Measurements from ENCODE around the gene FCER1G. TPM values are rescaled to one million over a fixed set of nuclear protein-coding genes. Genes with fewer than 3 reads are reported as not detected.

FCER1G gene
- polyA plus RNA-seq, 1 donor from 2014 or later, result 3.5 TPM

DNA sequence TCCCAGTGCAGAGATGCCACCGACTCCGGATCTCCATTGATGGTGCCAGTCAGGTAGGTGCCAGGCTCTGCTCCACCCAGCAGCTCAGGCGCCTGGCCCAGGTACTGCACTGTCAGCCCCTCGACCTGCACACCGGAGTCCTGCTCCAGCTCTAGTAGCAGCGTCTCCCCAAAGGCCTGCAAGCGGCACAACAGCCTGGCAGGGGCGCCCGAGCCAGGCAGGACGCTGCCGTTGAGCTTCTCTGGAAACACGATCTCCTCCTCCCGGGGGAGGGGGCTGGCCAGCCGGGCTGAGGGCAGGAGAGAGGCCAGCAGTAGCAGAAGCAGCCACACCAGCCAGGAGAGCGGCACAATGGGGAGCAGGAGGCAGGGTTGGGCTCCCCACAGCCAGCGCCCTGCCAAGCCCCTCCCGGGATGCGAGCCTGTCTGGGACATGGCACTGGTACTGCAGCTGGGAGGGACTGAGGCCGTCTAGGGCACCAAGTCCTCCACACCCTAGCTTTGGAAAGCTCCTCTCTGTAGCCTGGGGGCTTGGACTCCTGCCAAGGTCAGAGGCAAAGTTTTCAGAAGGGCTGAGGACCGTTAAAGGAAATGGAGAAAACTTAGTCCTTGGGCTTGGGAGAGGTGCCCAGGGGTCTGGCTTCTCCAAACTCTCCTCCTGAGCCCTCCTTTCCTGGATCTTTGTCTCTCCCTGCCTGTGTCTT lies 16.8 kb upstream of the FCER1G start:
- Histone ChIP-seq H3F3A (ENCODE audit: insufficient read depth, low read length, poor library complexity, severe bottlenecking) (no peaks in the 10 kb centered on the region), H3K4me3 (ENCODE audit: low read length) (no peak overlapping the region), H3K27me3 (ENCODE audit: insufficient read depth, low read depth, low read length) (no peaks in the 10 kb centered on the region), H3K9me3 (ENCODE audit: low read length) (no peaks in the 10 kb centered on the region), H3K4me2 (ENCODE audit: low read length) (no peak overlapping the region), H4K20me1 (ENCODE audit: insufficient read depth) (no peaks in the 10 kb centered on the region), H3K9ac (ENCODE audit: low read length) (no peak overlapping the region), H3K36me3 (ENCODE audit: insufficient read depth, low read length) (no peaks in the 10 kb centered on the region), H2AFZ (ENCODE audit: low read depth, low read length) (no peak overlapping the region), H3K27ac (ENCODE audit: low read length) (no peak overlapping the region), H3K79me2 (replicated peaks; ENCODE audit: insufficient read depth, low read length) (peaks cover 11% of the 10 kb centered on the region), H3K9me2 (ENCODE audit: insufficient read depth, low read length) (no peaks in the 10 kb centered on the region)
- TF ChIP-seq EZH2 (IDR thresholded peaks at IDR 0.05; ENCODE audit: borderline replicate concordance, insufficient read depth, low read length, poor library complexity, severe bottlenecking) (no peak), SMC3 (conservative IDR thresholded peaks at IDR 0.05; ENCODE audit: poor library complexity) (no peak), EP300 (conservative IDR thresholded peaks at IDR 0.05; ENCODE audit: poor library complexity, severe bottlenecking) (no peak), TAF1 (IDR thresholded peaks at IDR 0.05; ENCODE audit: low read depth) (no peak), RAD21 (conservative IDR thresholded peaks at IDR 0.05) (no peak), MXI1 (conservative IDR thresholded peaks at IDR 0.05; ENCODE audit: poor library complexity, severe bottlenecking) (no peak), POLR2AphosphoS5 (IDR thresholded peaks at IDR 0.05) (no peak)
- TF ChIP-seq, protein P1, sequence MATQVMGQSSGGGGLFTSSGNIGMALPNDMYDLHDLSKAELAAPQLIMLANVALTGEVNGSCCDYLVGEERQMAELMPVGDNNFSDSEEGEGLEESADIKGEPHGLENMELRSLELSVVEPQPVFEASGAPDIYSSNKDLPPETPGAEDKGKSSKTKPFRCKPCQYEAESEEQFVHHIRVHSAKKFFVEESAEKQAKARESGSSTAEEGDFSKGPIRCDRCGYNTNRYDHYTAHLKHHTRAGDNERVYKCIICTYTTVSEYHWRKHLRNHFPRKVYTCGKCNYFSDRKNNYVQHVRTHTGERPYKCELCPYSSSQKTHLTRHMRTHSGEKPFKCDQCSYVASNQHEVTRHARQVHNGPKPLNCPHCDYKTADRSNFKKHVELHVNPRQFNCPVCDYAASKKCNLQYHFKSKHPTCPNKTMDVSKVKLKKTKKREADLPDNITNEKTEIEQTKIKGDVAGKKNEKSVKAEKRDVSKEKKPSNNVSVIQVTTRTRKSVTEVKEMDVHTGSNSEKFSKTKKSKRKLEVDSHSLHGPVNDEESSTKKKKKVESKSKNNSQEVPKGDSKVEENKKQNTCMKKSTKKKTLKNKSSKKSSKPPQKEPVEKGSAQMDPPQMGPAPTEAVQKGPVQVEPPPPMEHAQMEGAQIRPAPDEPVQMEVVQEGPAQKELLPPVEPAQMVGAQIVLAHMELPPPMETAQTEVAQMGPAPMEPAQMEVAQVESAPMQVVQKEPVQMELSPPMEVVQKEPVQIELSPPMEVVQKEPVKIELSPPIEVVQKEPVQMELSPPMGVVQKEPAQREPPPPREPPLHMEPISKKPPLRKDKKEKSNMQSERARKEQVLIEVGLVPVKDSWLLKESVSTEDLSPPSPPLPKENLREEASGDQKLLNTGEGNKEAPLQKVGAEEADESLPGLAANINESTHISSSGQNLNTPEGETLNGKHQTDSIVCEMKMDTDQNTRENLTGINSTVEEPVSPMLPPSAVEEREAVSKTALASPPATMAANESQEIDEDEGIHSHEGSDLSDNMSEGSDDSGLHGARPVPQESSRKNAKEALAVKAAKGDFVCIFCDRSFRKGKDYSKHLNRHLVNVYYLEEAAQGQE (IDR thresholded peaks at IDR 0.05; ENCODE audit: borderline replicate concordance), result no peak
- TF ChIP-seq, protein P2, sequence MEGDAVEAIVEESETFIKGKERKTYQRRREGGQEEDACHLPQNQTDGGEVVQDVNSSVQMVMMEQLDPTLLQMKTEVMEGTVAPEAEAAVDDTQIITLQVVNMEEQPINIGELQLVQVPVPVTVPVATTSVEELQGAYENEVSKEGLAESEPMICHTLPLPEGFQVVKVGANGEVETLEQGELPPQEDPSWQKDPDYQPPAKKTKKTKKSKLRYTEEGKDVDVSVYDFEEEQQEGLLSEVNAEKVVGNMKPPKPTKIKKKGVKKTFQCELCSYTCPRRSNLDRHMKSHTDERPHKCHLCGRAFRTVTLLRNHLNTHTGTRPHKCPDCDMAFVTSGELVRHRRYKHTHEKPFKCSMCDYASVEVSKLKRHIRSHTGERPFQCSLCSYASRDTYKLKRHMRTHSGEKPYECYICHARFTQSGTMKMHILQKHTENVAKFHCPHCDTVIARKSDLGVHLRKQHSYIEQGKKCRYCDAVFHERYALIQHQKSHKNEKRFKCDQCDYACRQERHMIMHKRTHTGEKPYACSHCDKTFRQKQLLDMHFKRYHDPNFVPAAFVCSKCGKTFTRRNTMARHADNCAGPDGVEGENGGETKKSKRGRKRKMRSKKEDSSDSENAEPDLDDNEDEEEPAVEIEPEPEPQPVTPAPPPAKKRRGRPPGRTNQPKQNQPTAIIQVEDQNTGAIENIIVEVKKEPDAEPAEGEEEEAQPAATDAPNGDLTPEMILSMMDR (IDR thresholded peaks at IDR 0.05; ENCODE audit: poor library complexity, severe bottlenecking), result no peak

DNA sequence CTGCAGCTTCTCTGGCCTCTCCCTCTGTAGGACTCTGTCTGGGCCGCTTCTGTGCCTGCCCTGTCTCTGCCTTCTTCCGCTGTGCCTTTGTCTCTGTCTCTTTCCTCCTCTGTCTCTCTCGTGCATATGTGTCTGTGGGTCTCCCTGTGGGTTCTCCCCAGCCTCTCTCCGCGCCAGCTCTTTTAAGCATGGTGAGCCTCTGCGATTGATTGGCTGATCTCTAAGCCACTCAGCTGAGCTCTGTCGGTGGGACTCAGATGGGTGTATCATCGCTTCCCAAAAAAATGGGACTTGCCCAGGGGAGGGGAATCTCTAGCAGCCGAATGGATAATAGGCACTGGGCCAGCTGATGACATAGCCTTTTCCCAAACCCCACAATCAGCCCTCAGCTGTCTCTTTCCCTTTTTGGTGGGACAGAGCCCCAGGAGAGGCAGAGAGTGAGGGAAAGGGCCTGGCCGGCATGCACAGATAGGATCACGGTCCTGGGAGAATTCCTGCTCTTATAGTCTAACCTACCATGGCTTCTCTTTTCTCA lies 16.1 kb upstream of the FCER1G start, which contains the start of gene ADAMTS4:
Gene ADAMTS4, minus strand, starts transcription at position 158 of the 535 bp plus-strand sequence. CDS start 427 bp downstream, outside the sequence.
- no peak within 1 kb of the TSS for H3K4me3 ChIP-seq (ENCODE audit: low read length)
- H3F3A ChIP-seq (ENCODE audit: insufficient read depth, low read length, poor library complexity, severe bottlenecking), result no peaks in the 10 kb centered on the region
- H3K36me3 ChIP-seq (ENCODE audit: insufficient read depth, low read length), result peaks cover 5% of the 10 kb centered on the region
- no peaks in the 10 kb centered on the region for H4K20me1 ChIP-seq (ENCODE audit: insufficient read depth)
- H3K9ac ChIP-seq (ENCODE audit: low read length), result no peak within 1 kb of the TSS
- H3K4me2 ChIP-seq (ENCODE audit: low read length), result no peak within 1 kb of the TSS
- no peaks in the 10 kb centered on the region for H3K9me2 ChIP-seq (ENCODE audit: insufficient read depth, low read length)
- peaks cover 17% of the 10 kb centered on the region for H3K79me2 ChIP-seq (replicated peaks; ENCODE audit: insufficient read depth, low read length)
- no peaks in the 10 kb centered on the region for H3K9me3 ChIP-seq (ENCODE audit: low read length)
- H2AFZ ChIP-seq (ENCODE audit: low read depth, low read length), result no peak within 1 kb of the TSS
- no peak within 1 kb of the TSS for H3K27ac ChIP-seq (ENCODE audit: low read length)
- H3K27me3 ChIP-seq (ENCODE audit: insufficient read depth, low read depth, low read length), result no peaks in the 10 kb centered on the region
- TF ChIP-seq, protein P1 (IDR thresholded peaks at IDR 0.05; ENCODE audit: borderline replicate concordance), result no peak
- no peak for TF ChIP-seq EZH2 (IDR thresholded peaks at IDR 0.05; ENCODE audit: borderline replicate concordance, insufficient read depth, low read length, poor library complexity, severe bottlenecking)
- no peak for TF ChIP-seq SMC3 (conservative IDR thresholded peaks at IDR 0.05; ENCODE audit: poor library complexity)
- no peak for TF ChIP-seq TAF1 (IDR thresholded peaks at IDR 0.05; ENCODE audit: low read depth)
